HG02798 (cell line): ENCODE measurements around the gene SLC9A5.

Experiments
- ATAC-seq: cut with Tn5 transposase; IDR thresholded peaks from one replicate; pipeline ENCODE4 v1.9.1; 2021; ENCODE audit warnings: mild to moderate bottlenecking; ENCODE audit not compliant: unreplicated experiment, poor library complexity

Gene SLC9A5

GRCh38 chr16:67237396-67238277, 11.1 kb upstream of the SLC9A5 start:
- no peak for ATAC-seq

- no peak for ATAC-seq
These were observed 10.6 kb upstream of the SLC9A5 start for GRCh38 chr16:67238278-67238575.

GRCh38 chr16:67238806-67239470, 9.8 kb upstream of the SLC9A5 start:
- no peak for ATAC-seq

GRCh38 chr16:67240506-67240905, 8.3 kb upstream of the SLC9A5 start:
- no peak for ATAC-seq

- no peak for ATAC-seq
These were observed 7.5 kb upstream of the SLC9A5 start for GRCh38 chr16:67241008-67241900.

GRCh38 chr16:67242138-67242730, 6.5 kb upstream of the SLC9A5 start:
- no peak for ATAC-seq

GRCh38 chr16:67243481-67243880, 5.3 kb upstream of the SLC9A5 start:
- no peak for ATAC-seq

- peak; percentile 54 for ATAC-seq
These were observed 4.2 kb upstream of the SLC9A5 start for GRCh38 chr16:67244387-67245185.

GRCh38 chr16:67245186-67245585, 3.6 kb upstream of the SLC9A5 start:
- no peak for ATAC-seq

GRCh38 chr16:67245674-67246080, 3.1 kb upstream of the SLC9A5 start:
- no peak for ATAC-seq

- ATAC-seq, result peak; percentile 24
These were observed 2.6 kb upstream of the SLC9A5 start for GRCh38 chr16:67246081-67246755.

- peak; percentile 13 for ATAC-seq
These were observed 2.0 kb upstream of the SLC9A5 start for GRCh38 chr16:67246756-67247191.

GRCh38 chr16:67247192-67248072, 1.3 kb upstream of the SLC9A5 start, which contains the start of gene FHOD1:
Gene FHOD1, minus strand, starts transcription at chr16:67247481. Its CDS starts 71 bp downstream, at chr16:67247410.
- ATAC-seq, result peak; percentile 63

- no peak for ATAC-seq
These were observed 742 bp upstream of the SLC9A5 start for GRCh38 chr16:67248073-67248400.

GRCh38 chr16:67249178-67250044, 632 bp downstream of the SLC9A5 start:
- no peak for ATAC-seq

- ATAC-seq, result no peak
These were observed 1.2 kb downstream of the SLC9A5 start for GRCh38 chr16:67250045-67250327.
